Naive thymus-derived CD4-positive, alpha-beta T cell (primary cell): Measurements from ENCODE around the gene NTMT1. TPM values are rescaled to one million over a fixed set of nuclear protein-coding genes. Genes with fewer than 3 reads are reported as not detected.

Experiments
- ATAC-seq: fragments of 150-1000 bp; cut with Tn5 transposase; 2 replicates; pipeline ENCODE4 v1.10.0; 2021; ENCODE audit warnings: mild to moderate bottlenecking, moderate library complexity
- CTCF ChIA-PET: fragments of 350-600 bp; sonication (Branson Sonifier 250); formaldehyde crosslinking; loops from one replicate; lab custom pipeline; 2021; ENCODE audit warnings: antibody characterized with exemption; lab: Charles Lee
- POLR2A ChIA-PET: fragments of 350-600 bp; sonication (Branson Sonifier 250); formaldehyde crosslinking; loops from one replicate; lab custom pipeline; 2021; ENCODE audit warnings: antibody characterized with exemption, inconsistent platforms; lab: Charles Lee
- DNase-seq, 9 donors: peaks; one replicate each; pipeline versions ENCODE4 v3.0.0 to v3.0.0-alpha.2; 2020 to 2022; ENCODE audit warnings: mixed read lengths in 1 of 9
- H3K27ac ChIP-seq: one replicate; pipeline ENCODE4 v1.7.0; 2013; ENCODE audit warnings: mild to moderate bottlenecking, low read depth, low read length, moderate library complexity
- H3K27me3 ChIP-seq, 2 donors: one replicate each; pipeline ENCODE4 v1.7.0; 2013; ENCODE audit warnings: low read length in 2 of 2, mild to moderate bottlenecking in 2 of 2, moderate library complexity in 2 of 2; ENCODE audit not compliant: control insufficient read depth in 2 of 2, insufficient read depth in 2 of 2
- H3K36me3 ChIP-seq, 3 experiments: 1 replicate in 2 of 3; 2 replicates in 1 of 3; pipeline ENCODE4 v1.7.0; 2013; ENCODE audit warnings: low read length in 3 of 3, mild to moderate bottlenecking in 3 of 3, moderate library complexity in 1 of 3; ENCODE audit not compliant: insufficient read depth in 3 of 3, control insufficient read depth in 2 of 3
- H3K4me1 ChIP-seq, 2 donors: one replicate each; pipeline ENCODE4 v1.7.0; 2013; ENCODE audit warnings: low read length in 2 of 2, mild to moderate bottlenecking in 2 of 2, moderate library complexity in 1 of 2; ENCODE audit not compliant: control insufficient read depth in 2 of 2, insufficient read depth in 2 of 2
- H3K4me3 ChIP-seq: 2 replicates; pipeline ENCODE4 v1.7.0; 2013; ENCODE audit warnings: mild to moderate bottlenecking, low read length
- H3K9me3 ChIP-seq, 3 experiments: 1 replicate in 2 of 3; 2 replicates in 1 of 3; pipeline ENCODE4 v1.7.0; 2013; ENCODE audit warnings: low read length in 3 of 3; ENCODE audit not compliant: control insufficient read depth in 2 of 3
- H3K27ac Mint-ChIP-seq, 9 donors: one replicate each; pipeline ENCODE4 v1.8.0; 2020 to 2022; ENCODE audit warnings: mixed read lengths in 9 of 9, mild to moderate bottlenecking in 8 of 9, moderate library complexity in 5 of 9, inconsistent platforms in 2 of 9
- H3K27me3 Mint-ChIP-seq, 5 donors: one replicate each; pipeline ENCODE4 v1.8.0; 2021 to 2022; ENCODE audit warnings: mixed read lengths in 5 of 5, mild to moderate bottlenecking in 1 of 5
- H3K36me3 Mint-ChIP-seq, 5 donors: one replicate each; pipeline ENCODE4 v1.8.0; 2020 to 2022; ENCODE audit warnings: mixed read lengths in 5 of 5, mild to moderate bottlenecking in 3 of 5, inconsistent platforms in 1 of 5
- H3K4me1 Mint-ChIP-seq, 7 donors: one replicate each; pipeline ENCODE4 v1.8.0; 2020 to 2022; ENCODE audit warnings: mixed read lengths in 7 of 7, mild to moderate bottlenecking in 3 of 7, inconsistent platforms in 1 of 7
- H3K4me3 Mint-ChIP-seq, 10 donors: one replicate each; pipeline ENCODE4 v1.8.0; 2020 to 2022; ENCODE audit warnings: mild to moderate bottlenecking in 10 of 10, mixed read lengths in 10 of 10, moderate library complexity in 6 of 10, inconsistent platforms in 2 of 10
- H3K9me3 Mint-ChIP-seq, 11 donors: one replicate each; pipeline ENCODE4 v1.8.0; 2020 to 2022; ENCODE audit warnings: mixed read lengths in 11 of 11, mild to moderate bottlenecking in 4 of 11, inconsistent platforms in 1 of 11, moderate library complexity in 1 of 11
- intact Hi-C, 2 donors: fragments of 100-400 bp; cut with micrococcal nuclease; formaldehyde crosslinking; loops; one replicate each; pipeline ENCODE4 v1.15.1; 2023
- polyA plus RNA-seq, 2 donors: library from polyadenylated mRNA; unstranded; fragments of 300-500 nt; fragmentation: Illumina TruSeq; gene quantifications; one replicate each; pipeline ENCODE4 v1.2.3, GENCODE V29; 2021
- total RNA-seq, 6 experiments: library from RNA in 5 of 6; stranded (reverse) in 5 of 6; gene quantifications; 1 replicate in 5 of 6; 2 replicates in 1 of 6; pipeline ENCODE4 v1.2.3 and lab custom pipeline; 2021 to 2026

NTMT1 gene
- total and polyA plus RNA-seq, 7 experiments from 2014 or later, result 31.0 to 58.9 (median 43.7) TPM

DNA sequence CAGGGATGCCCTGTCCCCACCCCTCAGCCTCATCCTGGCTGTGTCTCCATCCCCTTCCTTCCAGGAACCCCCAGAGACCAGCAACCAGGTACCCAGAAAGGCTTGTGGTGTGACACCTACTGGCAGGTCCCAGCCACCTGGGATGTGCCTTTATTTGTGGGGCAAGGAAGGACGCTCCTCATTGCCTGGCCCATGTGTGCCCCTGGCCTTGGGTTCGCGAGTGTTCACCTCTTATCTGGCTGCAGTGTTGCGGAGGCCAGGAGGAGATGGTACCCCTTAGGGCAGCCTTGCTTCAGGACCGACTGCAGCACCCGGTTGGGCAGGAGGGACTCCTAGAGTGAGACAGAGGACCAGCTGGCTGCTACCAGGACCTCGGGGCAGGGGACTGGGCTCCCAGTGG is 13.8 kb upstream of the NTMT1 start:
- intact Hi-C loops, result no loop called here
- no peak for ATAC-seq
- DNase-seq, result no peak
- Histone ChIP-seq H3K27me3 (no peaks in the 10 kb centered on the region), H3K4me1 (peaks cover 19% of the 10 kb centered on the region in 2 donors), H3K9me3 (no peaks in the 10 kb centered on the region), H3K4me3 (no peak overlapping the region), H3K36me3 (no peaks in the 10 kb centered on the region), H3K27ac (no peak overlapping the region)
- peaks cover 0 to 4% (median 0%) of the 10 kb centered on the region in 5 donors for H3K27me3 Mint-ChIP-seq
- ChIA-PET POLR2A (interaction anchor here (1.9 kb wide), 1 partner anchor 472 kb away, joined by 11 read pairs; no protein-coding TSS in a partner anchor), CTCF (interaction anchor here (0.6 to 3.0 kb wide), 8 partner anchors 12 to 481 kb away, joined by 3 to 23 read pairs (median 6); no protein-coding TSS in a partner anchor)
- no peak overlapping the region for H3K27ac Mint-ChIP-seq
- no peaks in the 10 kb centered on the region for H3K36me3 Mint-ChIP-seq
- H3K9me3 Mint-ChIP-seq, result no peaks in the 10 kb centered on the region
- H3K4me3 Mint-ChIP-seq, result peak overlapping the region in 1 of 10 donors; percentile 96
- peaks cover 13 to 31% (median 23%) of the 10 kb centered on the region in 7 donors for H3K4me1 Mint-ChIP-seq

GRCh38 chr9:129612815-129613519 is 13.0 kb upstream of the NTMT1 start:
- peaks cover 7 to 28% (median 17%) of the 10 kb centered on the region in 7 donors for H3K4me1 Mint-ChIP-seq
- no peaks in the 10 kb centered on the region for H3K36me3 Mint-ChIP-seq
- DNase-seq, result no peak
- no peaks in the 10 kb centered on the region for H3K9me3 Mint-ChIP-seq
- H3K27ac Mint-ChIP-seq, result no peak overlapping the region
- intact Hi-C loops, result no loop called here
- H3K4me3 Mint-ChIP-seq, result no peak overlapping the region
- H3K27me3 Mint-ChIP-seq, result peaks cover 0 to 12% (median 0%) of the 10 kb centered on the region in 5 donors
- Histone ChIP-seq H3K36me3 (no peaks in the 10 kb centered on the region), H3K27ac (no peak overlapping the region), H3K9me3 (no peaks in the 10 kb centered on the region), H3K4me1 (peaks cover 12 to 14% of the 10 kb centered on the region in 2 donors), H3K4me3 (no peak overlapping the region), H3K27me3 (no peaks in the 10 kb centered on the region)
- ChIA-PET POLR2A (interaction anchor here (0.6 kb wide), 1 partner anchor 363 kb away, joined by 3 read pairs; no protein-coding TSS in a partner anchor), CTCF (interaction anchor here (0.6 to 3.0 kb wide), 5 partner anchors 11 to 482 kb away, joined by 6 to 23 read pairs (median 19); no protein-coding TSS in a partner anchor)
- no peak for ATAC-seq

DNA sequence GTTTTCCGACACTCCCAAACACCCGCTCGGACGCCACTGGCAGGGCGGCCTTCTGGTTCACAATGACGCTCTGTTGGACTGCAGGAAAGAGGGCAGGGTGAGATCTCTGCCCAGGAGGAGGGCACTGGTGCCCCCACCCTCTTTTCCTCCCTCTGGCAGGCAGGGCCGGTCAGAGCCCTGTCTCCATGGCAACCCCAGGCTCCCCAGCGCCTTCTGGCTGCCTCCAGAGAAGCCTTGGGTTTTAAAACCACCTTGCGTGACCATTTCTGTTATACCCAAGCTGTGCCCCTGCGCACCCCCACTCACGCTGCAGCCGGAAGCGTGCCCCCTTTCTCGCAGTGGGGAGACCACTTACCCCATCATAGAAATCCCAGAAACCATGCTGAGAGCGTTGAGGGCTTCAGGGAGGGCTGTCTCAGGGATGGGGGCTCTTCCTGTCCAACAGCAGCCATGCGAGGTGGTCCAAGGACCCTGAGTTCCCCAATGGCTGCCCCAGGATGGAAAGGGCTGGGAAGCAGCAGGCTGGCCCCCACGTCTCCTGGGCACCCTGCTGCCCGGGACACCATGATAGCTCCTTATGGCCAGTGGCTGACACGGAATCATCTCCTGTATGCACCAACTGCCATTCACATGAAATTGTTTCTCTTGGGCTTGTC is 12.3 kb upstream of the NTMT1 start:
- ChIA-PET CTCF (interaction anchor here (1.5 to 3.0 kb wide), 4 partner anchors 11 to 482 kb away, joined by 3 to 20 read pairs (median 8); no protein-coding TSS in a partner anchor), POLR2A (no interaction called here)
- ATAC-seq, result no peak
- H3K9me3 ChIP-seq, result no peaks in the 10 kb centered on the region
- H3K27me3 ChIP-seq, result no peaks in the 10 kb centered on the region
- H3K36me3 ChIP-seq, result no peaks in the 10 kb centered on the region
- no peak overlapping the region for H3K4me3 ChIP-seq
- Mint-ChIP-seq H3K36me3 (peaks cover 0 to 2% (median 0%) of the 10 kb centered on the region in 5 donors), H3K4me1 (peaks cover 7 to 25% (median 17%) of the 10 kb centered on the region in 7 donors), H3K27ac (no peak overlapping the region), H3K9me3 (no peaks in the 10 kb centered on the region), H3K27me3 (peaks cover 0 to 17% (median 3%) of the 10 kb centered on the region in 5 donors), H3K4me3 (peak overlapping the region in 1 of 10 donors; percentile 11)
- no peak overlapping the region for H3K27ac ChIP-seq
- H3K4me1 ChIP-seq, result peaks cover 12 to 14% of the 10 kb centered on the region in 2 donors
- DNase-seq, result no peak
- intact Hi-C loops, result no loop called here

DNA sequence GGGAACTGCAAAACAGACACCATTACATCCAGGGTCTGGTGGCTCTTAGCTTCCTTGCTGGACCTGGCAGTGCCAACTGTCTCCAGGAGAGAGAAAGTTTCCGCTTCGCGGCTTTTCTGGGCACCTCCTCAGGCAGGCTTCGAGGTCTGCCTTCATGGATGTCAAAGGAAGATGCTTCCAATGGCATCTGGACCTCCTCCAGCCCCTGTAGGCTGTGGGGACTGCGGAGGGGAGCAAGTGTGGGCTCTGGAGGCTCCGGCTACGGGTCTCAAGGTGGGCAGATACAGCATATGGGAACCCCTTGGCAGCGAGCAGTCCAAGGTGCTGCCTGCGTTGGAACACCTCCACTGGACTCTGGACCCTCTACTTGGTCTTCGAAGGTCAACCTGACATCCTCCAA is 11.0 kb upstream of the NTMT1 start:
- CTCF ChIA-PET, result interaction anchor here (1.5 to 1.7 kb wide), 2 partner anchors 9 to 483 kb away, joined by 3 to 9 read pairs; no protein-coding TSS in a partner anchor
- H3K4me1 ChIP-seq, result peaks cover 8 to 9% of the 10 kb centered on the region in 2 donors
- Mint-ChIP-seq H3K27ac (no peak overlapping the region), H3K27me3 (peaks cover 8 to 25% (median 10%) of the 10 kb centered on the region in 5 donors), H3K36me3 (peaks cover 0 to 6% (median 0%) of the 10 kb centered on the region in 5 donors), H3K9me3 (peaks cover 0 to 3% (median 0%) of the 10 kb centered on the region in 11 donors), H3K4me1 (peaks cover 1 to 18% (median 17%) of the 10 kb centered on the region in 7 donors), H3K4me3 (no peak overlapping the region)
- H3K27ac ChIP-seq, result no peak overlapping the region
- H3K27me3 ChIP-seq, result peaks cover 0 to 8% of the 10 kb centered on the region in 2 donors
- POLR2A ChIA-PET, result no interaction called here
- H3K9me3 ChIP-seq, result no peaks in the 10 kb centered on the region
- DNase-seq (no peak), ATAC-seq (no peak)
- H3K36me3 ChIP-seq, result no peaks in the 10 kb centered on the region
- H3K4me3 ChIP-seq, result no peak overlapping the region
- intact Hi-C loops, result no loop called here

DNA sequence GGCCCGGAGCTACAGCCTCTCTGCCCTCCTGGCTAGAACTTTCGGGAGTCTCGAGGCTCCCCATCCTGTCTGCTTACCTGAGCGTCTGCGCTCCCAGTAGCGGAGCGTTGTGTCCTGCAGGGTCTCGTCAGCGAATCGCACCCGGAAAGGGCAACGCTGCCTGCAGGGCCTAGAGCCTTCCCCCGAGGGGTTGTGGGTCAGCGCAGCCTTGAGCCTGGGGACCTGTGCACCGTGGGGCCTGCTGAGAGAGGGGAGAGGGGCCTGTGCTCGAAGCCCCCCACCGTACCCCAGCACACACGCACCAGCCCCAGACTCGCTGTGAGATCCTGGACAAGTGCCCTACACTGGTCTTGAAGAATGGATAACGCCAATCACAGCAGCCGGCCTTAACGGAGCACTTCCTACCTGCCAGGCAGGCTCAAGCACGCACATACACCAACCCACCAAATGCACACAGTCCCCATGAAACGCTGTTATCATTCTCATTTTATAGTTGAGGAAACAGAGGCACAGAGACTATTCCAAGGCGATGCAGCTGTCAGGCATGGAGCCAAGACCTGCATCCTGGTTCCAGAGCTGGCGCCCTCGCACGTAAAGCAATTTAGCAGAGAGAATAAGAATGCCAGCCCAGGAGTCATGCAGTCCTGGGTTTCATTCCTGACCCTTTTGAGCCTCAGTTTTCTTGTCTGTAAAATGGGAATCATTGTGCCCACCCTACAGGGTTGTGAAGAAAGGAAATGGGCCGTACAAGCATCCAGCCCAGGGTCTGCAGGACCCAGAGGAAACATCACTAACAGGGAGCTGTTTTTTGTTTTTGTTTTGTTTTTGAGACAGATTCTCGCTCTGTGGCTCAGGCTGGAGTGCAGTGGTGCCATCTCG is 10.3 kb upstream of the NTMT1 start:
- H3K9me3 ChIP-seq, result no peaks in the 10 kb centered on the region
- peaks cover 0 to 17% (median 16%) of the 10 kb centered on the region in 7 donors for H3K4me1 Mint-ChIP-seq
- H3K27me3 ChIP-seq, result peaks cover 0 to 11% of the 10 kb centered on the region in 2 donors
- no peak overlapping the region for H3K27ac ChIP-seq
- DNase-seq (no peak), ATAC-seq (no peak)
- no peak overlapping the region for H3K27ac Mint-ChIP-seq
- no peak overlapping the region for H3K4me3 Mint-ChIP-seq
- H3K9me3 Mint-ChIP-seq, result peaks cover 0 to 3% (median 0%) of the 10 kb centered on the region in 11 donors
- CTCF ChIA-PET, result interaction anchor here (1.3 kb wide), 1 partner anchor 18 kb away, joined by 3 read pairs; no protein-coding TSS in a partner anchor
- peaks cover 8 to 26% (median 10%) of the 10 kb centered on the region in 5 donors for H3K27me3 Mint-ChIP-seq
- peaks cover 0 to 6% (median 0%) of the 10 kb centered on the region in 5 donors for H3K36me3 Mint-ChIP-seq
- peaks cover 8 to 12% of the 10 kb centered on the region in 2 donors for H3K4me1 ChIP-seq
- no peaks in the 10 kb centered on the region for H3K36me3 ChIP-seq
- H3K4me3 ChIP-seq, result no peak overlapping the region
- POLR2A ChIA-PET, result interaction anchor here (1.0 kb wide), 1 partner anchor 9 kb away, joined by 4 read pairs; no protein-coding TSS in a partner anchor
- intact Hi-C loops, result no loop called here
